ENCODE results near the gene MLH3. TPM values are rescaled to one million over a fixed set of nuclear protein-coding genes. Genes with fewer than 3 reads are reported as not detected.
A peak's percentile ranks its signal among the peaks of the same experiment; 100 is the strongest.

MLH3 gene
- total RNA-seq, 1 experiment from 2014 or later, result 13.2 TPM

- Histone ChIP-seq H3K36me3 (ENCODE audit: low read depth, low read length) (no peaks in the 10 kb centered on the region), H3K9me3 (ENCODE audit: low read length) (no peaks in the 10 kb centered on the region), H3K4me1 (ENCODE audit: insufficient read depth, low read length) (peaks cover 17% of the 10 kb centered on the region), H3K9ac (ENCODE audit: low read length) (no peak overlapping the region), H3K79me2 (ENCODE audit: low read length) (peaks cover 10% of the 10 kb centered on the region; the same call in 1 of the 2 replicates), H3F3A (ENCODE audit: low read length, unreplicated experiment) (no peaks in the 10 kb centered on the region), H2AFZ (ENCODE audit: low read length) (no peak overlapping the region), H4K20me1 (ENCODE audit: low read length) (no peaks in the 10 kb centered on the region), H3K4me2 (ENCODE audit: low read length) (peak overlapping the region; percentile 97; the same call in 1 of the 2 replicates), H3K27ac (ENCODE audit: low read length) (no peak overlapping the region), H3K9me2 (replicated peaks; ENCODE audit: low read length) (no peaks in the 10 kb centered on the region), H3K4me3 (ENCODE audit: low read length) (no peak overlapping the region), H3K27me3 (ENCODE audit: low read length) (no peaks in the 10 kb centered on the region)
- BruUV-seq (replicated peaks), result no TSS peak
- ChIA-PET POLR2A (ENCODE audit: unreplicated experiment) (interaction anchor here (0.6 kb wide), 1 partner anchor 1668 kb away, joined by 4 read pairs; no protein-coding TSS in a partner anchor), CTCF (no interaction called here)
- no peak for DNase-seq
- ATAC-seq, result no peak
- intact Hi-C loops (cut with micrococcal nuclease), result no loop called here
- TF ChIP-seq EZH2phosphoT487 (IDR thresholded peaks at IDR 0.05; ENCODE audit: borderline replicate concordance, low read length) (no peak), EZH2 (IDR thresholded peaks at IDR 0.05; ENCODE audit: low read length, unreplicated experiment) (no peak)
- TF ChIP-seq, protein P1, sequence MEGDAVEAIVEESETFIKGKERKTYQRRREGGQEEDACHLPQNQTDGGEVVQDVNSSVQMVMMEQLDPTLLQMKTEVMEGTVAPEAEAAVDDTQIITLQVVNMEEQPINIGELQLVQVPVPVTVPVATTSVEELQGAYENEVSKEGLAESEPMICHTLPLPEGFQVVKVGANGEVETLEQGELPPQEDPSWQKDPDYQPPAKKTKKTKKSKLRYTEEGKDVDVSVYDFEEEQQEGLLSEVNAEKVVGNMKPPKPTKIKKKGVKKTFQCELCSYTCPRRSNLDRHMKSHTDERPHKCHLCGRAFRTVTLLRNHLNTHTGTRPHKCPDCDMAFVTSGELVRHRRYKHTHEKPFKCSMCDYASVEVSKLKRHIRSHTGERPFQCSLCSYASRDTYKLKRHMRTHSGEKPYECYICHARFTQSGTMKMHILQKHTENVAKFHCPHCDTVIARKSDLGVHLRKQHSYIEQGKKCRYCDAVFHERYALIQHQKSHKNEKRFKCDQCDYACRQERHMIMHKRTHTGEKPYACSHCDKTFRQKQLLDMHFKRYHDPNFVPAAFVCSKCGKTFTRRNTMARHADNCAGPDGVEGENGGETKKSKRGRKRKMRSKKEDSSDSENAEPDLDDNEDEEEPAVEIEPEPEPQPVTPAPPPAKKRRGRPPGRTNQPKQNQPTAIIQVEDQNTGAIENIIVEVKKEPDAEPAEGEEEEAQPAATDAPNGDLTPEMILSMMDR (conservative IDR thresholded peaks at IDR 0.05; ENCODE audit: low read depth, low read length), result no peak
Measured at GRCh38 chr14:75070383-75070782, 19.1 kb upstream of the MLH3 start.

DNA sequence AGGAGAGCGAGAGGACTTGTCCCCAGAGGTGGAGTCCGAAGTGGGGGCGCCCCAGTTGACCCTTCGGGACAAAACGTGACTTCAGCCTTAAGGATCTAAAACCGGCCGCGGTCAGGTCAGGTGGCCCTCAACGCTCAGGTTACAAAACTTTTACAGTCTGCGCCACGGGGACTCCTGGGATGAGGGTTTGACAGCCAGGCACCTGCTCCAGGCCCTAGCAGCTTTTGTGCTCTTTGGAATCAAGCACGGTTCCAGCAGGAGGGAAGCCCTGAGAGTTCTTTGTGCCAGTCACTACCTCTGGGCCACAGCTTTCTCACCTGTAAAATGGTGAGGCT is 18.5 kb upstream of the MLH3 start:
- H3K4me3 ChIP-seq (ENCODE audit: low read length), result peak overlapping the region; percentile 74
- no peaks in the 10 kb centered on the region for H4K20me1 ChIP-seq (ENCODE audit: low read length)
- POLR2A ChIA-PET (ENCODE audit: unreplicated experiment), result interaction anchor here (0.6 to 0.7 kb wide), 3 partner anchors 91 to 197 kb away, joined by 3 to 11 read pairs (median 8); no protein-coding TSS in a partner anchor
- TF ChIP-seq EZH2 (IDR thresholded peaks at IDR 0.05; ENCODE audit: low read length, unreplicated experiment) (no peak), EZH2phosphoT487 (IDR thresholded peaks at IDR 0.05; ENCODE audit: borderline replicate concordance, low read length) (no peak)
- TF ChIP-seq, protein P1 (conservative IDR thresholded peaks at IDR 0.05; ENCODE audit: low read depth, low read length), result no peak
- peaks cover 17% of the 10 kb centered on the region for H3K4me1 ChIP-seq (ENCODE audit: insufficient read depth, low read length)
- no peaks in the 10 kb centered on the region for H3K9me2 ChIP-seq (replicated peaks; ENCODE audit: low read length)
- ATAC-seq, result peak; percentile 20
- H3K9me3 ChIP-seq (ENCODE audit: low read length), result no peaks in the 10 kb centered on the region
- no peaks in the 10 kb centered on the region for H3F3A ChIP-seq (ENCODE audit: low read length, unreplicated experiment)
- DNase-seq, result no peak
- H3K9ac ChIP-seq (ENCODE audit: low read length), result peak overlapping the region; percentile 84
- peak overlapping the region; percentile 97 for H3K4me2 ChIP-seq (ENCODE audit: low read length)
- peak overlapping the region; percentile 89 for H2AFZ ChIP-seq (ENCODE audit: low read length)
- peaks cover 10% of the 10 kb centered on the region; the same call in 1 of the 2 replicates for H3K79me2 ChIP-seq (ENCODE audit: low read length)
- no peaks in the 10 kb centered on the region for H3K36me3 ChIP-seq (ENCODE audit: low read depth, low read length)
- BruUV-seq (replicated peaks), result TSS peak; percentile 66
- no peaks in the 10 kb centered on the region for H3K27me3 ChIP-seq (ENCODE audit: low read length)
- peak overlapping the region; percentile 84 for H3K27ac ChIP-seq (ENCODE audit: low read length)
- CTCF ChIA-PET, result interaction anchor here (0.9 kb wide), 1 partner anchor 124 kb away, joined by 3 read pairs; no protein-coding TSS in a partner anchor
- intact Hi-C loops (cut with micrococcal nuclease), result no loop called here

DNA sequence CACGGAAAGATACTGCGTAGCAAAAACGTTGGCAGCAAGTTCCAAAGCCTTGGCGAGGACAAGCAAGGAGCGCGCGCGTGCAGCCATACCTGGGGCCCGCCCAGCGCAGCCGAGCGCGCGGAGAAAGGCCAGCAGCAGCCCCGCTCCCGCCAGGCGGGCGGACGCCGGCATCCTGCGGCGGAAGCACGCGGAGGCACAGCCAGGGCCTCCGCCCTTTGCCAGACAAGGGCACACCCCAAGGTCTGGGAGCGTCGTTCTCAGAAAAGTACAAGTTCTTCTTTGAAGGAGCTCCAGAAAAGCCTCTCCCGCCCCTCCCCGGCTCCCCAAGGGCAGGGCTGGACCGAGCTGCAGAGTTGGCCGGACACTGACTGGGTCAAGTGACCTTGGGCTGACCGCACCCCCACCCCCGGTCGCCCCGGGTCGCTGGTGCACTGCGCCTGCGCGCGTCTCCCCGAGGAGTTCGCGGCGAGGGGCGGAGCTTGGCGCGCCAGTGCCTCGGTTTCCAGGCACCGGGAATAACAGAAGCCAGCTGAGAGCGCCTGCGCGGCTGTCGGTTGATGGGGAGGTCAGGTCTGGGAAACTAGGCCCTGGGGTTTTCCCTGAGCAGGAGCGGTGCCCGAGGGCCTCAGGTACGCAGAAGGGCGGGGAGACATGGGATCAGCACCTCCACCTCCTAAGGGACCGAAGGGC is 18.0 kb upstream of the MLH3 start, which contains the start of gene ZC2HC1C:
Gene ZC2HC1C (plus strand): TSS at position 521 of the 690 bp plus-strand sequence. CDS start 933 bp downstream, outside the sequence.
- H3K9me2 ChIP-seq (replicated peaks; ENCODE audit: low read length), result no peaks in the 10 kb centered on the region
- ChIA-PET CTCF (interaction anchor here (0.9 kb wide), 1 partner anchor 124 kb away, joined by 3 read pairs; no protein-coding TSS in a partner anchor), POLR2A (ENCODE audit: unreplicated experiment) (interaction anchor here (0.6 to 0.7 kb wide), 3 partner anchors 91 to 197 kb away, joined by 3 to 11 read pairs (median 8); no protein-coding TSS in a partner anchor)
- TF ChIP-seq, protein P1 (conservative IDR thresholded peaks at IDR 0.05; ENCODE audit: low read depth, low read length), result no peak
- TF ChIP-seq EZH2 (IDR thresholded peaks at IDR 0.05; ENCODE audit: low read length, unreplicated experiment), result no peak
- no peak for TF ChIP-seq EZH2phosphoT487 (IDR thresholded peaks at IDR 0.05; ENCODE audit: borderline replicate concordance, low read length)
- peaks cover 17% of the 10 kb centered on the region for H3K4me1 ChIP-seq (ENCODE audit: insufficient read depth, low read length)
- H3K9me3 ChIP-seq (ENCODE audit: low read length), result no peaks in the 10 kb centered on the region
- H3F3A ChIP-seq (ENCODE audit: low read length, unreplicated experiment), result no peaks in the 10 kb centered on the region
- H3K4me3 ChIP-seq (ENCODE audit: low read length), result peak within 1 kb of the TSS; percentile 74
- BruUV-seq (replicated peaks), result no TSS peak
- intact Hi-C loops (cut with micrococcal nuclease), result no loop called here
- DNase-seq, result peak; percentile 81
- no peaks in the 10 kb centered on the region for H3K36me3 ChIP-seq (ENCODE audit: low read depth, low read length)
- H4K20me1 ChIP-seq (ENCODE audit: low read length), result no peaks in the 10 kb centered on the region
- peaks cover 10% of the 10 kb centered on the region; the same call in 1 of the 2 replicates for H3K79me2 ChIP-seq (ENCODE audit: low read length)
- peak within 1 kb of the TSS; percentile 84 for H3K9ac ChIP-seq (ENCODE audit: low read length)
- ATAC-seq, result peak; percentile 80
- H2AFZ ChIP-seq (ENCODE audit: low read length), result peak within 1 kb of the TSS; percentile 89
- H3K4me2 ChIP-seq (ENCODE audit: low read length), result peak within 1 kb of the TSS; percentile 97
- peak within 1 kb of the TSS; percentile 84 for H3K27ac ChIP-seq (ENCODE audit: low read length)
- H3K27me3 ChIP-seq (ENCODE audit: low read length), result no peaks in the 10 kb centered on the region
